HepG2 (cell line): ENCODE data around the gene CABLES2. TPM values are rescaled to one million over a fixed set of nuclear protein-coding genes. Genes with fewer than 3 reads are reported as not detected.

ENCODE experiments used
- CREB1 ChIP-seq, 2 experiments: fragments of 450-650 bp in 1 of 2; IDR thresholded peaks; 2 replicates each; pipeline ENCODE4 v1.6.1; 2016 to 2017; ENCODE audit warnings: control low read depth in 1 of 2, mild to moderate bottlenecking in 1 of 2, missing compliant biosample characterization in 1 of 2, missing genetic modification characterization in 1 of 2
- ELF3 ChIP-seq: IDR thresholded peaks from 2 replicates; pipeline ENCODE4 v1.6.1; 2016; ENCODE audit warnings: missing genetic modification reagents, missing compliant biosample characterization
- ETS1 ChIP-seq: sonication (generic); formaldehyde crosslinking; IDR thresholded peaks from 2 replicates; pipeline ENCODE4 v1.4.0; 2020; ENCODE audit warnings: missing genetic modification reagents
- GABPA ChIP-seq, 2 experiments: IDR thresholded peaks; 2 replicates each; pipeline ENCODE4 v1.6.1; 2011 to 2016; ENCODE audit warnings: low read depth in 2 of 2, low read length in 1 of 2, missing biosample characterization in 1 of 2, missing genetic modification characterization in 1 of 2
- GABPB1 ChIP-seq: IDR thresholded peaks from 2 replicates; pipeline ENCODE4 v1.6.1; 2016; ENCODE audit warnings: mild to moderate bottlenecking, missing genetic modification reagents, moderate library complexity, missing compliant biosample characterization
- GPBP1L1 ChIP-seq: sonication (generic); formaldehyde crosslinking; IDR thresholded peaks from 2 replicates; pipeline ENCODE4 v1.5.0; 2020; ENCODE audit warnings: mild to moderate bottlenecking, missing genetic modification reagents
- HBP1 ChIP-seq: IDR thresholded peaks from 2 replicates; pipeline ENCODE4 v1.6.1; 2016; ENCODE audit warnings: low read depth, control low read depth
- HDAC1 ChIP-seq: sonication (generic); formaldehyde crosslinking; IDR thresholded peaks from 2 replicates; pipeline ENCODE4 v1.5.1; 2020; ENCODE audit warnings: mild to moderate bottlenecking, missing genetic modification reagents
- KAT7 ChIP-seq: IDR thresholded peaks from 2 replicates; pipeline ENCODE4 v1.6.1; 2018; ENCODE audit warnings: borderline replicate concordance, missing compliant biosample characterization
- NCOR1 ChIP-seq: fragments of 200-600 bp; sonication (generic); IDR thresholded peaks from 2 replicates; pipeline ENCODE4 v1.7.0; 2017; ENCODE audit warnings: antibody characterized with exemption, low read length, borderline replicate concordance
- PCBP2 ChIP-seq: fragments of 200-400 bp; formaldehyde crosslinking; optimal IDR thresholded peaks from 2 replicates; pipeline ENCODE3; 2018; ENCODE audit warnings: low read length, low read depth; ENCODE audit not compliant: poor library complexity, severe bottlenecking
- REPIN1 ChIP-seq: sonication (generic); formaldehyde crosslinking; IDR thresholded peaks from 2 replicates; pipeline ENCODE4 v1.8.0; 2022; ENCODE audit warnings: missing genetic modification reagents, low read depth, mild to moderate bottlenecking, borderline replicate concordance
- TAF1 ChIP-seq: sonication (generic); formaldehyde crosslinking; IDR thresholded peaks from 2 replicates; pipeline ENCODE4 v1.4.0; 2020; ENCODE audit warnings: missing genetic modification reagents
- YEATS2 ChIP-seq: sonication (generic); formaldehyde crosslinking; IDR thresholded peaks from 2 replicates; pipeline ENCODE4 v1.4.0; 2020; ENCODE audit warnings: missing genetic modification reagents, borderline replicate concordance
- ZMAT3 ChIP-seq: sonication (generic); formaldehyde crosslinking; conservative IDR thresholded peaks from 2 replicates; pipeline ENCODE4 v1.7.0; 2021; ENCODE audit warnings: missing genetic modification reagents
- ZNF17 ChIP-seq: sonication (generic); formaldehyde crosslinking; IDR thresholded peaks from 2 replicates; pipeline ENCODE4 v1.5.0; 2020; ENCODE audit warnings: mild to moderate bottlenecking, missing genetic modification reagents
- ZNF280B ChIP-seq: sonication (generic); formaldehyde crosslinking; IDR thresholded peaks from 2 replicates; pipeline ENCODE4 v1.5.0; 2020; ENCODE audit warnings: missing genetic modification reagents, mild to moderate bottlenecking, borderline replicate concordance
- ZNF326 ChIP-seq: sonication (generic); formaldehyde crosslinking; IDR thresholded peaks from 2 replicates; pipeline ENCODE4 v1.4.0; 2020; ENCODE audit warnings: missing genetic modification reagents, borderline replicate concordance
- ZNF432 ChIP-seq: sonication (generic); formaldehyde crosslinking; IDR thresholded peaks from 2 replicates; pipeline ENCODE4 v1.5.0; 2020; ENCODE audit warnings: missing genetic modification reagents, mild to moderate bottlenecking, borderline replicate concordance
- ZNF513 ChIP-seq: sonication (generic); formaldehyde crosslinking; conservative IDR thresholded peaks from 2 replicates; pipeline ENCODE4 v1.5.0; 2020; ENCODE audit warnings: missing genetic modification reagents
- ZNF850 ChIP-seq: sonication (generic); formaldehyde crosslinking; conservative IDR thresholded peaks from 2 replicates; pipeline ENCODE4 v1.9.0; 2021; ENCODE audit warnings: mild to moderate bottlenecking, missing genetic modification reagents
- polyA plus RNA-seq, 8 experiments: library from polyadenylated mRNA; depleted of rRNA in 3 of 8; stranded (reverse) in 7 of 8; unstranded in 1 of 8; fragments of >200 nt; fragmentation: Illumina TruSeq in 4 of 8; extraction: Trizol in 4 of 8; gene quantifications; 2 replicates each; pipeline versions ENCODE4 v1.2.1 to v1.2.3, GENCODE V29; 2011 to 2016; ENCODE audit warnings: low read depth in 4 of 8, missing spikeins in 1 of 8, mixed read lengths in 1 of 8; ENCODE audit not compliant: insufficient read depth in 1 of 8
- total RNA-seq, 5 experiments: library from RNA; depleted of rRNA; stranded (reverse); fragments of >200 nt; fragmentation: Illumina TruSeq; extraction: Trizol; gene quantifications; 2 replicates each; pipeline ENCODE4 v1.2.3, GENCODE V29; 2016; ENCODE audit warnings: low read depth in 1 of 5

Gene CABLES2
- total and polyA plus RNA-seq, 2 of the 13 experiments (the other 11 are each of a cell fraction or from before 2014, with no cell fraction given), result 5.2 to 9.7 TPM

GRCh38 chr20:62412194-62413024 lies 5.3 kb upstream of the CABLES2 start (continued):
- TF ChIP-seq ZNF280B (CRISPR knock-in tag), result peak; percentile 7; the same call in 1 of the 2 replicates
- no peak for TF ChIP-seq REPIN1 (CRISPR knock-in tag)
- TF ChIP-seq CREB1 (IDR thresholded peaks at IDR 0.05), result no peak
- TF ChIP-seq CREB1 (CRISPR knock-in tag; IDR thresholded peaks at IDR 0.05), result no peak
- no peak for TF ChIP-seq ZNF326 (CRISPR knock-in tag)
- peak; percentile 51; the same call in 1 of the 2 replicates for TF ChIP-seq NCOR1
- 0 out of 2 replicates have a peak, but pooled peaks have one; percentile 38 for TF ChIP-seq TAF1 (CRISPR knock-in tag)
- no peak for TF ChIP-seq ZNF513 (CRISPR knock-in tag)
- TF ChIP-seq GPBP1L1 (CRISPR knock-in tag), result no peak
- TF ChIP-seq KAT7 (CRISPR knock-in tag), result 0 out of 2 replicates have a peak, but pooled peaks have one; percentile 6
- TF ChIP-seq ELF3, result peak; percentile 70; the same call in 1 of the 2 replicates
- TF ChIP-seq HDAC1 (CRISPR knock-in tag), result peak; percentile 73
- peak; percentile 55; the same call in 1 of the 2 replicates for TF ChIP-seq GABPB1 (CRISPR knock-in tag)
- 0 out of 2 replicates have a peak, but pooled peaks have one; percentile 32 for TF ChIP-seq ZMAT3 (CRISPR knock-in tag)
- TF ChIP-seq ZNF432 (CRISPR knock-in tag), result no peak
- no peak for TF ChIP-seq ETS1
- no peak for TF ChIP-seq YEATS2 (CRISPR knock-in tag)
- TF ChIP-seq ZNF17 (CRISPR knock-in tag), result no peak
- no peak for TF ChIP-seq GABPA (IDR thresholded peaks at IDR 0.05; ENCODE audit: low read depth, low read length)
- TF ChIP-seq GABPA (CRISPR knock-in tag; IDR thresholded peaks at IDR 0.05; ENCODE audit: low read depth), result peak; percentile 16; the same call in 1 of the 2 replicates
- TF ChIP-seq PCBP2, result no peak
- no peak for TF ChIP-seq HBP1
- TF ChIP-seq ZNF850 (CRISPR knock-in tag), result no peak
